ENCODE measurements around the gene GPR183. TPM values are rescaled to one million over a fixed set of nuclear protein-coding genes. Genes with fewer than 3 reads are reported as not detected.

Gene GPR183
- total RNA-seq, 4 donors from 2014 or later, result 6.0 to 185 (median 41.9) TPM

DNA sequence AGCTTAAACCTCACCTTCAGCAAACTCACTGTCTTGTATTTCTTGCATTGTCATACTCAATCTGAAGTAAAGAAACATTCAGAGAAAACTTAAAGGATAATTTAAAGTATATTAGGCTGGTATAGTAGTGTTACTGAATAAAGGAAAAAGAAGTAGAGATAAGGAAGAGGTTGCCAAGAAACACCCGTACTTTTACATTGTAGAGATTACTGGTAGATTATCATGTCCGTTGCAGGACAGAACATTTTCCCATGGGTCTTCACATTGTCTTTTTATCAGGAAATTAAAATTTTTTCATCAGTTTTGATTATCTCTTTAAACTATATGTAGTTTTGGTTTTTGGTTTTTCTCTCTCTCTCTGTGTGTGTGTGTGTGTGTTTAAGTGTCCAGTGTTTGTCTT, 19.9 kb upstream of the GPR183 start:
- TF ChIP-seq, protein P1, sequence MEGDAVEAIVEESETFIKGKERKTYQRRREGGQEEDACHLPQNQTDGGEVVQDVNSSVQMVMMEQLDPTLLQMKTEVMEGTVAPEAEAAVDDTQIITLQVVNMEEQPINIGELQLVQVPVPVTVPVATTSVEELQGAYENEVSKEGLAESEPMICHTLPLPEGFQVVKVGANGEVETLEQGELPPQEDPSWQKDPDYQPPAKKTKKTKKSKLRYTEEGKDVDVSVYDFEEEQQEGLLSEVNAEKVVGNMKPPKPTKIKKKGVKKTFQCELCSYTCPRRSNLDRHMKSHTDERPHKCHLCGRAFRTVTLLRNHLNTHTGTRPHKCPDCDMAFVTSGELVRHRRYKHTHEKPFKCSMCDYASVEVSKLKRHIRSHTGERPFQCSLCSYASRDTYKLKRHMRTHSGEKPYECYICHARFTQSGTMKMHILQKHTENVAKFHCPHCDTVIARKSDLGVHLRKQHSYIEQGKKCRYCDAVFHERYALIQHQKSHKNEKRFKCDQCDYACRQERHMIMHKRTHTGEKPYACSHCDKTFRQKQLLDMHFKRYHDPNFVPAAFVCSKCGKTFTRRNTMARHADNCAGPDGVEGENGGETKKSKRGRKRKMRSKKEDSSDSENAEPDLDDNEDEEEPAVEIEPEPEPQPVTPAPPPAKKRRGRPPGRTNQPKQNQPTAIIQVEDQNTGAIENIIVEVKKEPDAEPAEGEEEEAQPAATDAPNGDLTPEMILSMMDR (IDR thresholded peaks at IDR 0.05; ENCODE audit: low read depth), result no peak

DNA sequence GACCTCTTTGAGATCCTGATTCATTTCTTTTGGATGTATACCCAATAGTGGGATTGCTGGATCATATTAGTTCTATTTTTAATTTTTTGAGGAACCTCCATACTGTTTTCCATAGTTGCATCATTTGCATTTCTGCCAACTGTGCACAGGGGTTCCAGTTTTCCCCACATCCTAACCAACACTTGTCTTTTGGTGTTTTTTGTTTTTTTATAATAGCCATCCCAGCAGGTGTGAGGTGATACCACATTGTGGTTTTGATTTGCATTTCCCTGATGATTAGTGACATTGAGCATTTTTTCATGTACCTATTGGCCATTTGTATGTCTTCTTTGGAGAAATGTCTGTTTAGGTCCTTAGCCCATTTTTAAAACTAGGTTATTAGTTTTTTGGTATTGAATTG, 18.8 kb upstream of the GPR183 start:
- TF ChIP-seq, protein P1 (IDR thresholded peaks at IDR 0.05; ENCODE audit: low read depth), result no peak

DNA sequence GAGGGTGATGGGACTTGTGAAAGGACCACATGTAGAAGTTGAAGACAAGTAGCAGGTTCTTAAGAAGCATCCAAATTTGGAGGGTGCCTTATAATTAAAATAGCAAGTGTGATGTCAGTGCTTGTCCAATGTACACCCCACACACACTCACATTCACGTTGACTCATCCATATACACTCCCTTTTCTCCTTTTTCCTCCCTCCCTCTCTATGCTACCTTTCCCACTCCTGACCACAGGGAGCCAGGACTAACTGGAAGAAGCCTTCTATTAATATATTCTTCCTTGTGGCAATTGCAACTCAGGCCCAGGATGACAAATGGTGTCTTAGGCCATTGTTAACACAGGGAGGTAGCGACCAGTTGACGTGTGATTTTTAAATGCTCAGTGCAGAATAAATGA, 16.3 kb upstream of the GPR183 start:
- TF ChIP-seq, protein P1 (IDR thresholded peaks at IDR 0.05; ENCODE audit: low read depth), result no peak

DNA sequence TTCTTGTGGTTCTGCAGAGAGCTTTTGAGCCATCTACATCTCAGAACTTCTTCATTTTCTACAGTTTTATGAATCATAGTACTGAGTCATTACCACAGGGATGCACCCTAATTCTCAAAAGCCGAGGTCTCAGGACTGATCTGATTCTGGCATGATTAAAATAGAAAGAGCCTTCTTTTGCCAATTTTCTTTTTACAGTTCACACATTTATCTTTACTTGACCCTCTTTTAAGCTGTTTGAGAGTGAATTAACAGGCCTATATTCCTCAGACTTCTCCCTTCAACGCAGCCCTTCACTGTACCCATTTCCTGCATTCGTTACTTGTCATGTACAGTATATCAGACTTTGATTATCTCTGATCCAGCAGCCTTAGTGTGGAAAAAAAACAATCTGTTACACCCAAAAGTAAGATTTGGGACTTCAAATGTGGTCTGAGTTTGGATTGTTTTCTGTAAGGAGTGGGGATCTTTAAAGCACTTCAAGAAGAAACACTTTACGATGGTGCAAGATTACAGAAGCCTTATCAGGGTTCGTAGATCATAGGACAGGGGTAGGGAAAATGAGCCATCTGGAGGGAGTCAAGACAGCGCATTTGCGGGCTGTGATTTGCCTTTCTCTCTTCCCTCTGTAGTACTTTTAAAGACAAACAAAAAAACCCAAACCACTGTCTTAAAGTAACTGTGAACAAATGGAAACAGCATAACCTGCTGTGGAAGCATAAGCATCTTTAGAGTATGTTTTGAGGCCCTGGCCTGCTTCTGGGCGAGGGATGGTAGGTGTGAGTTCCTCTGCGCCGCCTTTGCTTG, 15.3 kb upstream of the GPR183 start:
- TF ChIP-seq, protein P1 (IDR thresholded peaks at IDR 0.05; ENCODE audit: low read depth), result no peak

DNA sequence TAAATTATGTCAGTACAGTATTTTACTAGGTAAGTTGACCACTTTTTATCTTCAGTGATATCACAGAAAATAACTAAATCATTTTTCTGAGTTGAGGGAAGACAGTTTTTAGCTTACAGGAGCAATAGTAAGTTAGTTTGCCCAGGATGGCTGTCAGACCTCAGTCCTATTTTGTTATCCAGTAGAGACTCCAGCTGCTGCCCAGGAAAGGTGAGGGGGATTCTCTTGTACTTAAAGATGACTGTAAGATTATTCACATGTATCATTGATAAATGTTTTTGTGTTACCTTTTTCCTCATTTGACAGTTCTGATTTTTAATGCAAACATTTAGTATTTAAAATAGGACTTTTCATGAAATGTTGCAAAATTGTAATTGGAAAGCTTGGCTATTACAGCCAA, 14.5 kb upstream of the GPR183 start:
- TF ChIP-seq, protein P1 (IDR thresholded peaks at IDR 0.05; ENCODE audit: low read depth), result no peak

DNA sequence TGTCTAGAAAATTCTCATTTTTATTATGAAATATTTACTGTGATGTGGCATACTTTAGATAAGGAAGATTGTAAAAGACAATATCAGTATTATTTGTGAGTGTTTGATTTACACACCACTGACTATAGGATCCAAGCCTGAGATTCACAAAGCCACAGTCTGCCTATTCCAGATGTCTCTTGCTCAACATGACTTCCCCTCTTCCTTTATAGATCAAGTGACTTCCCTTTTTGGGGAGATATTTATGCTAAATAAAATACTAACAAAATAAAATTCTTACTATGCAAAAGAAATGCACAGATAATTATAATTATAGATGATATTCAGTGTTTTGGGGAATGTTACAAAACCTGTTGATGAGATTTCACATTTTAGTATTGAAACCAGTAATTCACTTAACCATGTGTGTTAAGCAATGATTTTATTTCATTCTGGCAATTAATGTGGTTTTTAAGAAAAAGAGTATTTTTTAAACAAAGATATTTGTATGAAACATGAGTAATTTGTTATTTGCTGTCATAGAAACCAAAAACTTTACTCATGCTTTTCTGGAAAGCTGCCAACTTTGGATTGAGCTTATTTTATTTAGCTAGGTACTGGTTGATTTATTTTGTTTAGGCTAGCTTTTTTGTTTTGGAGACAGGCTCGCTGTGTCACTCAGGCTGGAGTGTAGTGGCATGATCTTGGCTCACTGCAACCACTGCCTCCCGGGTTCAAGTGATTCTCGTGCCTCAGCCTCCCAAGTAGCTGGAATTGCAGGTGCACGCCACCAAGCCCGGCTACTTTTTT, 13.7 kb upstream of the GPR183 start:
- TF ChIP-seq, protein P1 (IDR thresholded peaks at IDR 0.05; ENCODE audit: low read depth), result no peak

DNA sequence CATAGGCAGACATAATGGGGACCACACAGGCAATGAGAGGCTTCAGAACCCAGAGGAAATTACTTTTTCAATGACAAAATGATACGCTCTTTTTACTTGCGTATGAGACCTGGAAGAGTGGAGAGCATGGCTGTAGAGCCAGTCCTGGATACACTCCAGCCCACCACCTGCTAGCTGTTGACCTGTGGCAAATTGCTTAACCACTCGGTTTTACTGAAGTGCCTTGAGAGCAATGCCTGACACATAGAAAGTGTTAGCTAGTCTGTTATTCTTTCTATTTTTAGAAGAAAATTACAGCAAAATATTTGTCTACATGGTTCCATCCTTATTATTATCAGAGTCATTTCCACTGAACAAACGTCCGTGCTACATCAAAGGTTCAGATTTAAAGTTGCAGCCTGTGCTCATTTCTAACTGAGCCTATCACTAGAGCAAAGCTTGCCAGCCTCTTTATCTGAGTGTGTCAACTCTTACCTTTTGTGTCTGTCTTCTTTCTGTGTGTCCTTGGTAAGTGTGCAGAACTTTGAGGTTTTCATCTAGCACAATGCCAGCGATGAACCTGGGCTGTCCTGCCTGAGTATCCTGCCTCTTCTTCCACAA, 9.6 kb upstream of the GPR183 start:
- TF ChIP-seq, protein P1 (IDR thresholded peaks at IDR 0.05; ENCODE audit: low read depth), result no peak

Measured in subcutaneous adipose tissue (tissue), 4 donors.